GM23338 (cell line): ENCODE results near the gene MKI67.

ENCODE experiments used
- EZH2 ChIP-seq: fragments of 200-600 bp; sonication (generic); IDR thresholded peaks from one replicate; pipeline ENCODE4 v1.8.0; 2017; ENCODE audit warnings: antibody characterized with exemption, mild to moderate bottlenecking, low read depth; ENCODE audit not compliant: unreplicated experiment
- TF ChIP-seq, protein P1 (sequence below), 2 experiments: fragments of 200-600 bp in 1 of 2; sonication (generic) in 1 of 2; conservative IDR thresholded peaks; 2 replicates each; pipeline versions ENCODE4 v1.5.1 to v1.6.1; 2016 to 2017; ENCODE audit warnings: antibody characterized with exemption in 2 of 2, low read depth in 2 of 2, mild to moderate bottlenecking in 2 of 2, moderate library complexity in 1 of 2

DNA sequence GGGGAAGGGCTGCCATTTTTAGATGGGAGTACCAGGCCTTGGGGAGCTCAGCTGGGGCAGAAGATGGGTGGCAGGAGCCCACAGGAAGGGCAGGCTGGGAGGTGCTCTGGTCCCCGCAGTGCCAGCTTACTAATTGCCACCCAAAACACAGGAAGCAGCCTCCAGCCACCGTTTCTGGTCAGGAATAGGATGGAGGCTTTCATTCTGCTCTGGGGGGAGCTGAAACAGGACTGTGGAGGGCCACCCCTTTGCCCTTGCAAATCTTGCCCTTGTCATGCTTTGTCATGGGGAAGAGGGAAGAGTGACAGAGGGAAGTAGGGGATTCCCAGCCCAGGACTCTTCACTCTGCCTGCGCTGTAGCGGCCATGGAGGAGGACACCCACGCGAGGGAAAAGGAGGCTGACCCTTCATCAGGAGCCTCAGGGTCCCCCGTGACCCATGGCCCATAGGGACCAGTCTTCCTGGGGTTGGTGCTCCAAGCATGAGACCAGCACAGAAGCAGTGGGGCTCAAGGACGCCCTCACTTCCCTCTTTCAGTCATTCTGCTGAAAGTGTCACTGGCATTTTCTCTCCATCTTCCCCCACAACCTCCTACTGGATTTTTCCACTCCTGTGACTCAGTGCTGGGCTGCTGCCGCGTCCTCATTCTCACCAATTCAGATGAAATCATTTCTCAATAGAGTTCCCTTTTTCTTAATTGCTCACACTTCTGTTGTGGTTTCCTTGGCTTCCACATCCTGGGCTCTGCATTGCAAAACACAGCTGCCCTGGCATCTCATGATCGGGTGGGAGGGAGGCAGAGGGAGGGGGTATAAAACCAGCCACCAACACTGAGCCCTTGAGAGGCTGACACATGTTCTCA lies 61.9 kb downstream of the MKI67 start:
- TF ChIP-seq EZH2: no peak
- TF ChIP-seq, protein P1, sequence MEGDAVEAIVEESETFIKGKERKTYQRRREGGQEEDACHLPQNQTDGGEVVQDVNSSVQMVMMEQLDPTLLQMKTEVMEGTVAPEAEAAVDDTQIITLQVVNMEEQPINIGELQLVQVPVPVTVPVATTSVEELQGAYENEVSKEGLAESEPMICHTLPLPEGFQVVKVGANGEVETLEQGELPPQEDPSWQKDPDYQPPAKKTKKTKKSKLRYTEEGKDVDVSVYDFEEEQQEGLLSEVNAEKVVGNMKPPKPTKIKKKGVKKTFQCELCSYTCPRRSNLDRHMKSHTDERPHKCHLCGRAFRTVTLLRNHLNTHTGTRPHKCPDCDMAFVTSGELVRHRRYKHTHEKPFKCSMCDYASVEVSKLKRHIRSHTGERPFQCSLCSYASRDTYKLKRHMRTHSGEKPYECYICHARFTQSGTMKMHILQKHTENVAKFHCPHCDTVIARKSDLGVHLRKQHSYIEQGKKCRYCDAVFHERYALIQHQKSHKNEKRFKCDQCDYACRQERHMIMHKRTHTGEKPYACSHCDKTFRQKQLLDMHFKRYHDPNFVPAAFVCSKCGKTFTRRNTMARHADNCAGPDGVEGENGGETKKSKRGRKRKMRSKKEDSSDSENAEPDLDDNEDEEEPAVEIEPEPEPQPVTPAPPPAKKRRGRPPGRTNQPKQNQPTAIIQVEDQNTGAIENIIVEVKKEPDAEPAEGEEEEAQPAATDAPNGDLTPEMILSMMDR (conservative IDR thresholded peaks at IDR 0.05; ENCODE audit: low read depth in 2 of 2): no peak
